ENCODE results near the gene DNAJC7. TPM values are rescaled to one million over a fixed set of nuclear protein-coding genes. Genes with fewer than 3 reads are reported as not detected.

DNAJC7 gene
- total RNA-seq, 3 donors from 2014 or later: 69.7 to 73.7 (median 70.4) TPM

GRCh38 chr17:41996855-41997164 is 20.4 kb downstream of the DNAJC7 start:
- H3K4me3 ChIP-seq: no peak overlapping the region
- H3K4me1 ChIP-seq: no peaks in the 10 kb centered on the region
- DNase-seq (ENCODE audit: low spot score in 2 of 2): no peak
- intact Hi-C loops (cut with DNase I; ENCODE audit: low total_unique reads): no loop called here
- TF ChIP-seq POLR2A (IDR thresholded peaks at IDR 0.05): no peak
- TF ChIP-seq CTCF (IDR thresholded peaks at IDR 0.05): no peak
- TF ChIP-seq POLR2AphosphoS5 (IDR thresholded peaks at IDR 0.05): no peak
- no peak overlapping the region for H3K27ac ChIP-seq
- no peaks in the 10 kb centered on the region for H3K36me3 ChIP-seq
- no peaks in the 10 kb centered on the region for H3K9me3 ChIP-seq
- H3K27me3 ChIP-seq: no peaks in the 10 kb centered on the region

GRCh38 chr17:41992576-41992975 is 24.7 kb downstream of the DNAJC7 start:
- Histone ChIP-seq H3K4me1 (no peaks in the 10 kb centered on the region), H3K9me3 (no peaks in the 10 kb centered on the region), H3K4me3 (no peak overlapping the region), H3K36me3 (peaks cover 11% of the 10 kb centered on the region), H3K27me3 (no peaks in the 10 kb centered on the region), H3K27ac (peak overlapping the region in 1 of 2 donors; percentile 35)
- DNase-seq (ENCODE audit: low spot score in 2 of 2): no peak
- TF ChIP-seq POLR2AphosphoS5 (IDR thresholded peaks at IDR 0.05) (no peak), POLR2A (IDR thresholded peaks at IDR 0.05) (no peak), CTCF (IDR thresholded peaks at IDR 0.05) (no peak)
- intact Hi-C loops (cut with DNase I; ENCODE audit: low total_unique reads): no loop called here

- intact Hi-C loops (cut with DNase I; ENCODE audit: low total_unique reads): no loop called here
- peaks cover 19% of the 10 kb centered on the region for H3K36me3 ChIP-seq
- H3K27ac ChIP-seq: no peak overlapping the region
These were observed 27.4 kb downstream of the DNAJC7 start for GRCh38 chr17:41989702-41990419.

DNA sequence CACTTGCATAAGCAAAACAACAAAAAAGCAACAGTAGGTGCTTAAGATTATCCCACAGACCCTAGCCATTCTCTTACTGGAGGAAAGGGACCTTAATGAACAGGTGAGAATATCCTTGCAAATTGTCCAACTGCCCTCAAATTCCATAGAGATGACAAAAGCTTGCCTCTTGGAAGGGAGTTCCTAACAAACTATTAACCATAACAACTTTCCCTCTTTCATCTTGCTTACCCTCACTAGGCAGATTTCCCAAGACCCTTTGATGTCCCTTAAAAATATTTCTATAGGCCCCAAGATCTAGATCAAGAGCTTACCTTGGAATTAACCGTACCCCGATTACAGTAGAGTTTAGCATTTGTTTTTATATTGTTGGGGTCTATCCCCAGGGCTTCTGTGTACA is 28.8 kb downstream of the DNAJC7 start:
- Histone ChIP-seq H3K27me3 (no peaks in the 10 kb centered on the region), H3K4me1 (no peaks in the 10 kb centered on the region), H3K27ac (no peak overlapping the region), H3K9me3 (no peaks in the 10 kb centered on the region), H3K4me3 (no peak overlapping the region), H3K36me3 (peaks cover 19% of the 10 kb centered on the region)
- TF ChIP-seq CTCF (IDR thresholded peaks at IDR 0.05) (no peak), POLR2A (IDR thresholded peaks at IDR 0.05) (no peak), POLR2AphosphoS5 (IDR thresholded peaks at IDR 0.05) (no peak)
- intact Hi-C loops (cut with DNase I; ENCODE audit: low total_unique reads): no loop called here
- no peak for DNase-seq (ENCODE audit: low spot score in 2 of 2)

More at GRCh38 chr17:41989702-41990419, 27.4 kb downstream of the DNAJC7 start:
- H3K4me1 ChIP-seq: no peaks in the 10 kb centered on the region
- no peaks in the 10 kb centered on the region for H3K27me3 ChIP-seq
- no peak for DNase-seq (ENCODE audit: low spot score in 2 of 2)
- H3K4me3 ChIP-seq: no peak overlapping the region
- no peak for TF ChIP-seq POLR2AphosphoS5 (IDR thresholded peaks at IDR 0.05)
- TF ChIP-seq CTCF (IDR thresholded peaks at IDR 0.05): no peak
- no peak for TF ChIP-seq POLR2A (IDR thresholded peaks at IDR 0.05)
- no peaks in the 10 kb centered on the region for H3K9me3 ChIP-seq

DNA sequence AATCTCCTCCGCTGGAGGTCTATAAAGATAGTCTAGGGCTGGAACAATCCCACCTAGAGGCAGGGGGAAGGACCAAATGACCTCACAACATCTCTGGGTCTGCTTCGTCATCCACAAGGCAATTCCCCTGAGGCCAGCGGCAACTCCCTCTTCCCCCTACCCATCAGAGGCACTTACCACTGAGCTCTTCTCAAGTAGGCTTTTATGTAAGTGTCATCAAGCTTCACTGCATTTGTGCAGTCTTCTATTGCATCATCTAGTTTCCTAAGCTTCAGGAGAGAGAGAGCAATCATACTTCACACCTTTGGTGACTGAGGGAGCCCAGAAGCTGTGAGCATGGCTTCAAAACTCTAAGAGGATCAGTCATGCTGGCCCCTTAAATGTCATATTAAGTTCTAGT is 29.6 kb downstream of the DNAJC7 start:
- H3K27me3 ChIP-seq: no peaks in the 10 kb centered on the region
- intact Hi-C loops (cut with DNase I; ENCODE audit: low total_unique reads): no loop called here
- H3K27ac ChIP-seq: no peak overlapping the region
- peaks cover 19% of the 10 kb centered on the region for H3K36me3 ChIP-seq
- H3K4me3 ChIP-seq: no peak overlapping the region
- TF ChIP-seq POLR2A (IDR thresholded peaks at IDR 0.05) (no peak), CTCF (IDR thresholded peaks at IDR 0.05) (no peak), POLR2AphosphoS5 (IDR thresholded peaks at IDR 0.05) (no peak)
- no peaks in the 10 kb centered on the region for H3K4me1 ChIP-seq
- no peak for DNase-seq (ENCODE audit: low spot score in 2 of 2)
- H3K9me3 ChIP-seq: no peaks in the 10 kb centered on the region
